Duodenal mucosa (tissue), 2 donors: Measurements from ENCODE around the gene MT1A.

Experiments used
- H3K27ac ChIP-seq: one replicate; pipeline ENCODE4 v1.7.0; 2013; ENCODE audit warnings: low read depth, low read length
- H3K27me3 ChIP-seq, 2 donors: one replicate each; pipeline ENCODE4 v1.7.0; 2013; ENCODE audit warnings: low read length in 2 of 2, control low read depth in 1 of 2; ENCODE audit not compliant: insufficient read depth in 2 of 2, control insufficient read depth in 1 of 2
- H3K36me3 ChIP-seq, 2 donors: one replicate each; pipeline ENCODE4 v1.7.0; 2013; ENCODE audit warnings: low read length in 2 of 2, control low read depth in 1 of 2; ENCODE audit not compliant: insufficient read depth in 2 of 2, control insufficient read depth in 1 of 2
- H3K4me1 ChIP-seq, 2 donors: one replicate each; pipeline ENCODE4 v1.7.0; 2013; ENCODE audit warnings: low read length in 2 of 2, control low read depth in 1 of 2; ENCODE audit not compliant: insufficient read depth in 2 of 2, control insufficient read depth in 1 of 2
- H3K4me3 ChIP-seq, 2 donors: one replicate each; pipeline ENCODE4 v1.7.0; 2013; ENCODE audit warnings: low read length in 2 of 2, low read depth in 1 of 2
- H3K9ac ChIP-seq, 2 donors: one replicate each; pipeline ENCODE4 v1.7.0; 2013; ENCODE audit warnings: low read length in 2 of 2, low read depth in 1 of 2
- H3K9me3 ChIP-seq, 2 donors: one replicate each; pipeline ENCODE4 v1.7.0; 2013; ENCODE audit warnings: low read length in 2 of 2, control low read depth in 1 of 2; ENCODE audit not compliant: control insufficient read depth in 1 of 2

Gene MT1A

DNA sequence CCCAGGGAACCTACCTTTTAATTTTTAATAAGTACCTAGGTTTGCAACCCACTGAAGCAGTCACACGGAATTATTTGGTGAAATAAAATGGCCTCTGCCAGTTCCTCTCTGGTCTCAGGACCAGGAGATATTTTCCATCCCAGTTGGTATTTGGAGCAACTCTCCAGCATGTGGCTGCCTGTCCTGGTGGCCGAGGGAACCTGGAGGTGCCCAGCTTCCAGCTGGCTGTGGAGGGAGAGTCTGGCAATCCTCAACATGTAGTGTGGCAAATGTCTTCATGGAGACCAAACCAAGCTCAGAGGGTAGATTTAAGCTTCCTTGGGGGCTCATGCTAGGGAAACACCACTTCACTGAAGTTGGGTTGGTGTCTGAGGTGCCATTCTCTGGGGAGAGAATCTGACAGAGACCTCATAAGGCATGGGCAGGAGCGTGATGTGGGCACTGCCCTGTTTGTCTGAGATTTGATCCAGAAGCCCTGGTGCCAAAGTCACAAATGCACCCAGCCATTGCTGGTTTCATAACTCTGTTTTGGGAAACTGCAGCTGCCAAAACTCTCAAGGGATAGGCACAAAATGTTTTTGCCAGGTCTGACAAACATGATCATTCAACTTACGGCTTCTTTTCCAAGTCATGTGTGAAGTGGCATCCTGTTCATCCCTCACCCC, 46.6 kb downstream of the MT1A start:
- H3K27me3 ChIP-seq = no peaks in the 10 kb centered on the region
- H3K9me3 ChIP-seq = no peaks in the 10 kb centered on the region
- no peak overlapping the region for H3K9ac ChIP-seq
- H3K27ac ChIP-seq = no peak overlapping the region
- H3K36me3 ChIP-seq = peaks cover 4 to 5% of the 10 kb centered on the region in 2 donors
- H3K4me1 ChIP-seq = peaks cover 25 to 26% of the 10 kb centered on the region in 2 donors
- H3K4me3 ChIP-seq = no peak overlapping the region

GRCh38 chr16:56686758-56687157, 48.3 kb downstream of the MT1A start:
- peaks cover 4 to 5% of the 10 kb centered on the region in 2 donors for H3K36me3 ChIP-seq
- H3K9ac ChIP-seq = no peak overlapping the region
- H3K4me3 ChIP-seq = no peak overlapping the region
- H3K27ac ChIP-seq = no peak overlapping the region
- peaks cover 22 to 23% of the 10 kb centered on the region in 2 donors for H3K4me1 ChIP-seq
- H3K9me3 ChIP-seq = no peaks in the 10 kb centered on the region
- H3K27me3 ChIP-seq = no peaks in the 10 kb centered on the region

DNA sequence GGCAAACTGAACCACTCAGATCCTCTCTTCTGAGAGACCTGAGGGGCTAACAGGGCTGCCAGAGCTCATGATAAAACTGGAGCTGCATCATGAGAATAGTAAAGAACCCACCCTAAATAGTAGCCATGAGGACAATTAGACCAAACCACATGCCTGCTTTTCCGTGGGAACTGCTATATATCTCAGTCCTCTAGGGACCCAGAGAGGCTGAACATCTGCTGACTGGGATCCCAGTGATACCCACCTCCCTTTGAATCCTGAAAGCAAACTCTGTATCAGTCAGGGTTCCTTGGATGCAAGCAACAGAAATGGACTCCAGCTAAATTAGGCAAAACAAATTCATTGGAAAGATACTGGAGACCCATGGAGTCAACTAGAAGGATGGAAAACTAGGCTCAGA, 50.3 kb downstream of the MT1A start:
- Histone ChIP-seq H3K9ac (no peak overlapping the region), H3K4me3 (no peak overlapping the region), H3K36me3 (peaks cover 4 to 5% of the 10 kb centered on the region in 2 donors), H3K27me3 (no peaks in the 10 kb centered on the region), H3K27ac (no peak overlapping the region), H3K9me3 (no peaks in the 10 kb centered on the region), H3K4me1 (peaks cover 6 to 9% of the 10 kb centered on the region in 2 donors)

DNA sequence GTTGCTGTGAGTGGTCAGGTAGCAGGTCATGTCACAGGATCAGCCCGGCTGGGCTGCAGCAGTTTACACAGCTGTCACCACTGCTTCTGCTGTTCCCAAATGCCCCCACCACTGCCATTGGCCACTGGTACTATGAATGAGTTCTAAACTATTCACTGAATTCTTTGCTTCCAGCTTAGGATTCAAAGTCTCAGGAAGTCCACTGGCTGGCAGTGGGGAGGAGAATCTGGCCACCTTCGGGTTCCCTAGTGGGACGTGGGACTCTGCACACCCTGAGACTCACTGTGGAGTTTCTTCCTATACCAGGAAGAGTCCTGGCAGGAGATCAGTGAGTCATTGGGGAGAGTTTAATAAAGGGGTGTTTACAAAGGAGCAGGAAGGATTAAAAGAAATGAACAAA, 50.7 kb downstream of the MT1A start:
- Histone ChIP-seq H3K27me3 (no peaks in the 10 kb centered on the region), H3K27ac (no peak overlapping the region), H3K9me3 (no peaks in the 10 kb centered on the region), H3K4me3 (no peak overlapping the region), H3K4me1 (peaks cover 4 to 7% of the 10 kb centered on the region in 2 donors), H3K36me3 (peaks cover 4 to 5% of the 10 kb centered on the region in 2 donors), H3K9ac (no peak overlapping the region)
